ENCODE data around the gene NBPF11.
"Not testable (repeated sequence)": the region's sequence is repeated elsewhere in the genome, so short reads cannot be mapped to it uniquely, and the experiment has no call there.

GRCh38 chr1:148073392-148073791, 78.7 kb downstream of the NBPF11 start:
- TF ChIP-seq HOXA7 (CRISPR knock-in tag; IDR thresholded peaks at IDR 0.05); POLR2A (IDR thresholded peaks at IDR 0.05; ENCODE audit: low read length); CTCF (IDR thresholded peaks at IDR 0.05); SREBF2 (IDR thresholded peaks at IDR 0.05); HDAC2 (IDR thresholded peaks at IDR 0.05); POLR2AphosphoS2 (conservative IDR thresholded peaks at IDR 0.05; ENCODE audit: low read length); EP300 (IDR thresholded peaks at IDR 0.05); USF2 (IDR thresholded peaks at IDR 0.05): not testable (repeated sequence)
- TF ChIP-seq, protein P1, sequence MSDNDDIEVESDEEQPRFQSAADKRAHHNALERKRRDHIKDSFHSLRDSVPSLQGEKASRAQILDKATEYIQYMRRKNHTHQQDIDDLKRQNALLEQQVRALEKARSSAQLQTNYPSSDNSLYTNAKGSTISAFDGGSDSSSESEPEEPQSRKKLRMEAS (IDR thresholded peaks at IDR 0.05): not testable (repeated sequence)
- TF ChIP-seq, protein P2, sequence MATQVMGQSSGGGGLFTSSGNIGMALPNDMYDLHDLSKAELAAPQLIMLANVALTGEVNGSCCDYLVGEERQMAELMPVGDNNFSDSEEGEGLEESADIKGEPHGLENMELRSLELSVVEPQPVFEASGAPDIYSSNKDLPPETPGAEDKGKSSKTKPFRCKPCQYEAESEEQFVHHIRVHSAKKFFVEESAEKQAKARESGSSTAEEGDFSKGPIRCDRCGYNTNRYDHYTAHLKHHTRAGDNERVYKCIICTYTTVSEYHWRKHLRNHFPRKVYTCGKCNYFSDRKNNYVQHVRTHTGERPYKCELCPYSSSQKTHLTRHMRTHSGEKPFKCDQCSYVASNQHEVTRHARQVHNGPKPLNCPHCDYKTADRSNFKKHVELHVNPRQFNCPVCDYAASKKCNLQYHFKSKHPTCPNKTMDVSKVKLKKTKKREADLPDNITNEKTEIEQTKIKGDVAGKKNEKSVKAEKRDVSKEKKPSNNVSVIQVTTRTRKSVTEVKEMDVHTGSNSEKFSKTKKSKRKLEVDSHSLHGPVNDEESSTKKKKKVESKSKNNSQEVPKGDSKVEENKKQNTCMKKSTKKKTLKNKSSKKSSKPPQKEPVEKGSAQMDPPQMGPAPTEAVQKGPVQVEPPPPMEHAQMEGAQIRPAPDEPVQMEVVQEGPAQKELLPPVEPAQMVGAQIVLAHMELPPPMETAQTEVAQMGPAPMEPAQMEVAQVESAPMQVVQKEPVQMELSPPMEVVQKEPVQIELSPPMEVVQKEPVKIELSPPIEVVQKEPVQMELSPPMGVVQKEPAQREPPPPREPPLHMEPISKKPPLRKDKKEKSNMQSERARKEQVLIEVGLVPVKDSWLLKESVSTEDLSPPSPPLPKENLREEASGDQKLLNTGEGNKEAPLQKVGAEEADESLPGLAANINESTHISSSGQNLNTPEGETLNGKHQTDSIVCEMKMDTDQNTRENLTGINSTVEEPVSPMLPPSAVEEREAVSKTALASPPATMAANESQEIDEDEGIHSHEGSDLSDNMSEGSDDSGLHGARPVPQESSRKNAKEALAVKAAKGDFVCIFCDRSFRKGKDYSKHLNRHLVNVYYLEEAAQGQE (IDR thresholded peaks at IDR 0.05): not testable (repeated sequence)
- TF ChIP-seq, protein P3, sequence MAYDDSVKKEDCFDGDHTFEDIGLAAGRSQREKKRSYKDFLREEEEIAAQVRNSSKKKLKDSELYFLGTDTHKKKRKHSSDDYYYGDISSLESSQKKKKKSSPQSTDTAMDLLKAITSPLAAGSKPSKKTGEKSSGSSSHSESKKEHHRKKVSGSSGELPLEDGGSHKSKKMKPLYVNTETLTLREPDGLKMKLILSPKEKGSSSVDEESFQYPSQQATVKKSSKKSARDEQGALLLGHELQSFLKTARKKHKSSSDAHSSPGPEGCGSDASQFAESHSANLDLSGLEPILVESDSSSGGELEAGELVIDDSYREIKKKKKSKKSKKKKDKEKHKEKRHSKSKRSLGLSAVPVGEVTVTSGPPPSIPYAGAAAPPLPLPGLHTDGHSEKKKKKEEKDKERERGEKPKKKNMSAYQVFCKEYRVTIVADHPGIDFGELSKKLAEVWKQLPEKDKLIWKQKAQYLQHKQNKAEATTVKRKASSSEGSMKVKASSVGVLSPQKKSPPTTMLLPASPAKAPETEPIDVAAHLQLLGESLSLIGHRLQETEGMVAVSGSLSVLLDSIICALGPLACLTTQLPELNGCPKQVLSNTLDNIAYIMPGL (CRISPR knock-in tag; IDR thresholded peaks at IDR 0.05; ENCODE audit: borderline replicate concordance): not testable (repeated sequence)
